Measurements from ENCODE around the gene APC2. TPM values are rescaled to one million over a fixed set of nuclear protein-coding genes. Genes with fewer than 3 reads are reported as not detected.
"Not testable (repeated sequence)": the region's sequence is repeated elsewhere in the genome, so short reads cannot be mapped to it uniquely, and the experiment has no call there.

The APC2 gene
- total and polyA plus RNA-seq, 4 donors = under 0.01 to 0.06 (median 0.03) TPM

DNA sequence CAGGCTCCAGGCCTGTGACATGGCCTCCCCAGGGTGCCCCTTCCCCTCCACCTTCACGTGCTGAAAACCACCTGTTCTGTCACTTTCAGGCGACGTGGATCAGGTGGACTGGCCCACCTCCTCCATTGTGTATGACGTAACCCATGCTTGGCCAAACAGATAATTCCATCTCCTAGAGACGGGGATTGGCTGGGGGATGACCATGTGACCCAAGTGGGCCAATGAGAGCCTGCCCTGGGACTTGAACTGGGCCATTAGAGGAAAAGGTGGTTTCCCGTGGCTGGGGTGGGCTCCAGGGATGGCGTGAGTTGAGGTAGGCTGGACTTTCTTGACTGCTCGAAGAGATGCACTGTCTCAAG, 66.5 kb downstream of the APC2 start:
- H3K27ac ChIP-seq (ENCODE audit: low read depth in 1 of 2, low read length in 2 of 2) = no peak overlapping the region
- 73% methylated on average over 8 of the region's 8 CpGs for WGBS
- H3K9ac ChIP-seq (ENCODE audit: low read depth in 1 of 2, low read length in 2 of 2) = no peak overlapping the region
- H3K4me1 ChIP-seq (ENCODE audit: control insufficient read depth in 4 of 4, insufficient read depth in 4 of 4, low read length in 3 of 4) = peaks cover 0 to 12% (median 7%) of the 10 kb centered on the region in 4 donors
- H3K36me3 ChIP-seq (ENCODE audit: control insufficient read depth in 4 of 4, insufficient read depth in 3 of 4, low read depth in 1 of 4, low read length in 3 of 4) = no peaks in the 10 kb centered on the region
- peaks cover 0 to 3% (median 0%) of the 10 kb centered on the region in 4 donors for H3K27me3 ChIP-seq (ENCODE audit: control insufficient read depth in 4 of 4, insufficient read depth in 4 of 4, low read length in 3 of 4)
- no peak for DNase-seq (ENCODE audit: low spot score)
- no peaks in the 10 kb centered on the region for H3K9me3 ChIP-seq (ENCODE audit: control insufficient read depth in 4 of 4, low read length in 3 of 4)
- no peak overlapping the region for H3K4me3 ChIP-seq (ENCODE audit: low read depth in 1 of 3, low read length in 3 of 3)
- TF ChIP-seq, protein P1, sequence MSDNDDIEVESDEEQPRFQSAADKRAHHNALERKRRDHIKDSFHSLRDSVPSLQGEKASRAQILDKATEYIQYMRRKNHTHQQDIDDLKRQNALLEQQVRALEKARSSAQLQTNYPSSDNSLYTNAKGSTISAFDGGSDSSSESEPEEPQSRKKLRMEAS (IDR thresholded peaks at IDR 0.05) = no peak
- TF ChIP-seq RXRA (IDR thresholded peaks at IDR 0.05) (no peak), EGR1 (IDR thresholded peaks at IDR 0.05; ENCODE audit: low read depth in 2 of 2) (no peak), NR2F2 (IDR thresholded peaks at IDR 0.05) (no peak), RAD21 (IDR thresholded peaks at IDR 0.05) (no peak), FOXA1 (IDR thresholded peaks at IDR 0.05) (no peak), HNF4A (conservative IDR thresholded peaks at IDR 0.05) (no peak), HNF4G (IDR thresholded peaks at IDR 0.05) (no peak), YY1 (IDR thresholded peaks at IDR 0.05) (no peak), FOXA2 (IDR thresholded peaks at IDR 0.05) (no peak)
- TF ChIP-seq, protein P2, sequence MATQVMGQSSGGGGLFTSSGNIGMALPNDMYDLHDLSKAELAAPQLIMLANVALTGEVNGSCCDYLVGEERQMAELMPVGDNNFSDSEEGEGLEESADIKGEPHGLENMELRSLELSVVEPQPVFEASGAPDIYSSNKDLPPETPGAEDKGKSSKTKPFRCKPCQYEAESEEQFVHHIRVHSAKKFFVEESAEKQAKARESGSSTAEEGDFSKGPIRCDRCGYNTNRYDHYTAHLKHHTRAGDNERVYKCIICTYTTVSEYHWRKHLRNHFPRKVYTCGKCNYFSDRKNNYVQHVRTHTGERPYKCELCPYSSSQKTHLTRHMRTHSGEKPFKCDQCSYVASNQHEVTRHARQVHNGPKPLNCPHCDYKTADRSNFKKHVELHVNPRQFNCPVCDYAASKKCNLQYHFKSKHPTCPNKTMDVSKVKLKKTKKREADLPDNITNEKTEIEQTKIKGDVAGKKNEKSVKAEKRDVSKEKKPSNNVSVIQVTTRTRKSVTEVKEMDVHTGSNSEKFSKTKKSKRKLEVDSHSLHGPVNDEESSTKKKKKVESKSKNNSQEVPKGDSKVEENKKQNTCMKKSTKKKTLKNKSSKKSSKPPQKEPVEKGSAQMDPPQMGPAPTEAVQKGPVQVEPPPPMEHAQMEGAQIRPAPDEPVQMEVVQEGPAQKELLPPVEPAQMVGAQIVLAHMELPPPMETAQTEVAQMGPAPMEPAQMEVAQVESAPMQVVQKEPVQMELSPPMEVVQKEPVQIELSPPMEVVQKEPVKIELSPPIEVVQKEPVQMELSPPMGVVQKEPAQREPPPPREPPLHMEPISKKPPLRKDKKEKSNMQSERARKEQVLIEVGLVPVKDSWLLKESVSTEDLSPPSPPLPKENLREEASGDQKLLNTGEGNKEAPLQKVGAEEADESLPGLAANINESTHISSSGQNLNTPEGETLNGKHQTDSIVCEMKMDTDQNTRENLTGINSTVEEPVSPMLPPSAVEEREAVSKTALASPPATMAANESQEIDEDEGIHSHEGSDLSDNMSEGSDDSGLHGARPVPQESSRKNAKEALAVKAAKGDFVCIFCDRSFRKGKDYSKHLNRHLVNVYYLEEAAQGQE (IDR thresholded peaks at IDR 0.05) = no peak
- TF ChIP-seq, protein P3, sequence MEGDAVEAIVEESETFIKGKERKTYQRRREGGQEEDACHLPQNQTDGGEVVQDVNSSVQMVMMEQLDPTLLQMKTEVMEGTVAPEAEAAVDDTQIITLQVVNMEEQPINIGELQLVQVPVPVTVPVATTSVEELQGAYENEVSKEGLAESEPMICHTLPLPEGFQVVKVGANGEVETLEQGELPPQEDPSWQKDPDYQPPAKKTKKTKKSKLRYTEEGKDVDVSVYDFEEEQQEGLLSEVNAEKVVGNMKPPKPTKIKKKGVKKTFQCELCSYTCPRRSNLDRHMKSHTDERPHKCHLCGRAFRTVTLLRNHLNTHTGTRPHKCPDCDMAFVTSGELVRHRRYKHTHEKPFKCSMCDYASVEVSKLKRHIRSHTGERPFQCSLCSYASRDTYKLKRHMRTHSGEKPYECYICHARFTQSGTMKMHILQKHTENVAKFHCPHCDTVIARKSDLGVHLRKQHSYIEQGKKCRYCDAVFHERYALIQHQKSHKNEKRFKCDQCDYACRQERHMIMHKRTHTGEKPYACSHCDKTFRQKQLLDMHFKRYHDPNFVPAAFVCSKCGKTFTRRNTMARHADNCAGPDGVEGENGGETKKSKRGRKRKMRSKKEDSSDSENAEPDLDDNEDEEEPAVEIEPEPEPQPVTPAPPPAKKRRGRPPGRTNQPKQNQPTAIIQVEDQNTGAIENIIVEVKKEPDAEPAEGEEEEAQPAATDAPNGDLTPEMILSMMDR (IDR thresholded peaks at IDR 0.05; ENCODE audit: low read depth, low read length, missing input control) = no peak
- TF ChIP-seq, protein P4, sequence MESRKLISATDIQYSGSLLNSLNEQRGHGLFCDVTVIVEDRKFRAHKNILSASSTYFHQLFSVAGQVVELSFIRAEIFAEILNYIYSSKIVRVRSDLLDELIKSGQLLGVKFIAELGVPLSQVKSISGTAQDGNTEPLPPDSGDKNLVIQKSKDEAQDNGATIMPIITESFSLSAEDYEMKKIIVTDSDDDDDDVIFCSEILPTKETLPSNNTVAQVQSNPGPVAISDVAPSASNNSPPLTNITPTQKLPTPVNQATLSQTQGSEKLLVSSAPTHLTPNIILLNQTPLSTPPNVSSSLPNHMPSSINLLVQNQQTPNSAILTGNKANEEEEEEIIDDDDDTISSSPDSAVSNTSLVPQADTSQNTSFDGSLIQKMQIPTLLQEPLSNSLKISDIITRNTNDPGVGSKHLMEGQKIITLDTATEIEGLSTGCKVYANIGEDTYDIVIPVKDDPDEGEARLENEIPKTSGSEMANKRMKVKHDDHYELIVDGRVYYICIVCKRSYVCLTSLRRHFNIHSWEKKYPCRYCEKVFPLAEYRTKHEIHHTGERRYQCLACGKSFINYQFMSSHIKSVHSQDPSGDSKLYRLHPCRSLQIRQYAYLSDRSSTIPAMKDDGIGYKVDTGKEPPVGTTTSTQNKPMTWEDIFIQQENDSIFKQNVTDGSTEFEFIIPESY (IDR thresholded peaks at IDR 0.05) = no peak

DNA sequence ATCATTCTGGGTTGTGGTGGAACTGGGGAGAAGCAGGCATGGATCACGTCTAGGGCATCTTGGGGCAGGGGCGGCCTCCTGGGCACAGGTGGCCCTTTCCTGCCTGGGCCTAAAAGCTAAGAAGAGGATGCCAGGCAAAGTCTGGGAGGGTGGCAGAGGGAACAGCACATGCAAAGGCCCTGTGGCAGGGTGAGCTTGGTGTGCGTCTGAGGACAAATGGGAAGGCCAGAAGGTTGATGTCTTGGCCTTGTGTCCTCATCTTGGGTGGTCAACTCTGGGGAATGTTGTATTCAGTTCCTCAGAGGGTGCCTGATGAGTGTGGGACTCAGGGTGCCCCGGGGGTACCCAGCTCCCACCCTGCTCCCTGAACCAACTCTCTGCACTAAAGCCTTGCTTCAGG, 68.5 kb downstream of the APC2 start:
- Histone ChIP-seq H3K27ac (ENCODE audit: low read depth in 1 of 2, low read length in 2 of 2) (no peak overlapping the region), H3K4me1 (ENCODE audit: control insufficient read depth in 4 of 4, insufficient read depth in 4 of 4, low read length in 3 of 4) (peaks cover 0 to 4% (median 1%) of the 10 kb centered on the region in 4 donors), H3K27me3 (ENCODE audit: control insufficient read depth in 4 of 4, insufficient read depth in 4 of 4, low read length in 3 of 4) (peaks cover 0 to 3% (median 3%) of the 10 kb centered on the region in 4 donors), H3K9ac (ENCODE audit: low read depth in 1 of 2, low read length in 2 of 2) (no peak overlapping the region), H3K4me3 (ENCODE audit: low read depth in 1 of 3, low read length in 3 of 3) (no peak overlapping the region), H3K36me3 (ENCODE audit: control insufficient read depth in 4 of 4, insufficient read depth in 3 of 4, low read depth in 1 of 4, low read length in 3 of 4) (no peaks in the 10 kb centered on the region), H3K9me3 (ENCODE audit: control insufficient read depth in 4 of 4, low read length in 3 of 4) (no peaks in the 10 kb centered on the region)
- 90% methylated on average over 4 of the region's 4 CpGs for WGBS
- DNase-seq (ENCODE audit: low spot score) = no peak
- TF ChIP-seq, protein P5, sequence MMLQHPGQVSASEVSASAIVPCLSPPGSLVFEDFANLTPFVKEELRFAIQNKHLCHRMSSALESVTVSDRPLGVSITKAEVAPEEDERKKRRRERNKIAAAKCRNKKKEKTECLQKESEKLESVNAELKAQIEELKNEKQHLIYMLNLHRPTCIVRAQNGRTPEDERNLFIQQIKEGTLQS (IDR thresholded peaks at IDR 0.05) = no peak
- TF ChIP-seq, protein P1 (IDR thresholded peaks at IDR 0.05) = no peak
- TF ChIP-seq FOXA1 (IDR thresholded peaks at IDR 0.05) = no peak
- TF ChIP-seq EGR1 (IDR thresholded peaks at IDR 0.05; ENCODE audit: low read depth in 2 of 2) = no peak
- no peak for TF ChIP-seq RXRA (IDR thresholded peaks at IDR 0.05)
- no peak for TF ChIP-seq GABPA (IDR thresholded peaks at IDR 0.05 in 1 of 2, conservative IDR thresholded peaks at IDR 0.05 in 1 of 2)
- TF ChIP-seq SP1 (IDR thresholded peaks at IDR 0.05) = no peak

DNA sequence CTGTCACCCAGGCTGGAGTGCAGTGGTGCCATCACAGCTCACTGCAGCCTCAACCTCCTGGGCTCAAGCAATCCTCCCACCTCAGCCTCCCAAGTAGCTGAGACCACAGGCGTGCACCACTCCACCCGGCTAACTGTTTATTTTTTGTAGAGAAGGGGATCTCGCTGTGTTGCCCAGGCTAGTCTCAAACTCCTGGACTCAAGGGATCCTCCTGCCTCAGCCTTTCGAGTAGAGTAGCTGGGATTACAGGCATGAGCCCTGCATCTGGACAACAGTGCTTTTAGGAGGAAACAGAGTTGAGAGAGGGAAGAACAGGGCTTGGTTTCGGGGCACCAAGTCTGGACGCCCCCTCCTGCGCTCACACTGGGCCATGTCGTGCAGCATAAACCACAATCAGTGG, 69.9 kb downstream of the APC2 start:
- H3K36me3 ChIP-seq (ENCODE audit: control insufficient read depth in 4 of 4, insufficient read depth in 3 of 4, low read depth in 1 of 4, low read length in 3 of 4); H3K27ac ChIP-seq (ENCODE audit: low read depth in 1 of 2, low read length in 2 of 2); H3K4me1 ChIP-seq (ENCODE audit: control insufficient read depth in 4 of 4, insufficient read depth in 4 of 4, low read length in 3 of 4); DNase-seq (ENCODE audit: low spot score); H3K9ac ChIP-seq (ENCODE audit: low read depth in 1 of 2, low read length in 2 of 2); H3K9me3 ChIP-seq (ENCODE audit: control insufficient read depth in 4 of 4, low read length in 3 of 4); H3K4me3 ChIP-seq (ENCODE audit: low read depth in 1 of 3, low read length in 3 of 3): not testable (repeated sequence)
- peaks cover 0 to 12% (median 5%) of the 10 kb centered on the region in 4 donors for H3K27me3 ChIP-seq (ENCODE audit: control insufficient read depth in 4 of 4, insufficient read depth in 4 of 4, low read length in 3 of 4)
- 87% methylated on average over 8 of the region's 8 CpGs for WGBS
